Measurements from ENCODE around the gene F11. TPM values are rescaled to one million over a fixed set of nuclear protein-coding genes. Genes with fewer than 3 reads are reported as not detected.
"Not testable (repeated sequence)": the region's sequence is repeated elsewhere in the genome, so short reads cannot be mapped to it uniquely, and the experiment has no call there.

The F11 gene
- polyA plus RNA-seq, 3 donors = 15.0 TPM; not detected in 2

DNA sequence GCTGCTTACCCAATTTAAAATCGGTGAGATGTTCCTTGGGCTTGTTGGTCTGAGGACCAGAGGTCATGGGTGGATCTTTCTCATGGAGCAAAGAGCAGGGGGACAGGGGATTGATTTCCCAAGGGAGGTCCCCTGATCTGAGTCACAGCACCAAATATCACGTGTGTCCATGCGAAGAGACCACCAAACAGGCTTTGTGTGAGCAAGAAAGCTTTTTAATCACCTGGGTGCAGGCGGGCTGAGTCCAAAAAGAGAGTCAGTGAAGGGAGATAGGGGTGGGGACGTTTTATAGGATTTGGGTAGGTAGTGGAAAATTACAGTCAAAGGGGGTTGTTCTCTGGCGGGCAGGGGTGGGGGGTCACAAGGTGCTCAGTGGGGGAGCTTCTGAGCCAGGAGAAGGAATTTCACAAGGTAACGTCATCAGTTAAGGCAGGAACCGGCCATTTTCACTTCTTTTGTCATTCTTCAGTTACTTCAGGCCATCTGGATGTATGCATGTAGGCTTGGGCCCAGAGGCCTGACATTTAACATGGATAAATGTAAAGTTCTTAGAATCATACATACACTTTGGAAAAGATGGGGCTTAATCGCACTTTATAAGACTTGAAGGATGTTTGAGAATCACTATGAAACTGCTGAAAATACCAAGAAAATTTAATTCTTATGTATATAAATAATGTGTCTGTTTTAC, 18.8 kb upstream of the F11 start:
- 85 to 92% (median 92%) methylated on average over 9 of the region's 9 CpGs for WGBS, 3 donors
- H3K27ac ChIP-seq (ENCODE audit: low read depth, low read length) = not testable (repeated sequence)

DNA sequence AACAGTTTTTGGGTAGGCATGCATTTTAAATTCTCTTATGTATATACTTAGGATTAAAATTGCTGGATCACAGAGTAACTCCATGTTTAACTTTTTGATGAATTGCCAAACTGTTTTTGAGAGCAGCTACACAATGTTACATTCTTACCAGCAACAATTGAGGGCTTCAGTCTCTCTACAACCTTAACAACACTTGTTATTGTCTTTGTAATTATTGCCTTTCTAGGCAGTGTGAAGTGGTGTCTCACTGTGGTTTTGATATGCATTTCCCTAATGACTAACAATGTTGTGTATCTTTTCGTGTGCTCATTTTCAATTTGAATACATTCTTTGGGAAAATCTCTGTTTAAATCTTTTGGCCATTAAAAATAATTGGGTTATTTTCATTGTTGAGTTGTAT, 17.3 kb upstream of the F11 start:
- WGBS, 3 donors = 69 to 81% (median 75%) methylated on average over 1 of the region's 1 CpG
- no peak overlapping the region for H3K27ac ChIP-seq (ENCODE audit: low read depth, low read length)

DNA sequence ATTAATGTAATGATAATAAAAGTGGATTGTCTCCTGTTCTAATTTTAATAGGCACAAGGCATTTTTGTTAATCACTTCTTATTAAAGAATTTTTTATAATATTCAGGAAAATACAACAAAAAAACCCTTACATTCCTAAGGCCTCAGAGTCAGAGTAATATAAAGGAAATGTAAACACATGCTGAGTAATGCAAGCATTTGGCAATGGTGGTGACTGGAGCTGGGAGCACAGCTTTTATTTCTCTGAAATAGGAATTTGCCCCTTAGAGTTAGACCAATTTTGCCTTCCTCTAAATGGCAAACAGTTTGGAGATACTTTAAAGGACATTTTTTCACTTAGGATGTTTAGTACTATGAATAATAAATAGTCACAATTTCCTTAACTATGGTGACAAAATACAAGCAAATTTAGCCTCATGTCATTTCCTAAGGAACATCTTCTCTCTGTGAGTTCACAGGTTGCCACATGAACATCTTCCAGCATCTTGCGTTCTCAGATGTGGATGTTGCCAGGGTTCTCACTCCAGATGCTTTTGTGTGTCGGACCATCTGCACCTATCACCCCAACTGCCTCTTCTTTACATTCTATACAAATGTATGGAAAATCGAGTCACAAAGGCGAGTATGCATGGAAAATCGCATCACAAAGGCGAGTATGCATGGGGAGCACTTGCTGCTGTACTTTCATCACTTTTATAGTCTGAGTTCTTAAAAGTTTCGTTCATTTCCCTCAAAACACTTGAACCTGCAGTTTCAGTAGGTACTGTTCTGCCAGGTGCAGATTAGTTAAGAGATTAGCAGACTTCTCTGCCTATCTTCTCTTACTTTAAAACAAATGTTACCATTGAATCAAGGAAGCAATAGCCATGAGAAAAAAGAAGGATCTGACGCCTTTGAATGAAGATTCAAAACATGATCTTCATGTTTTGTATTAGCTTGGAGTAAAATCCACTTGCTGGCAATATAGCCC, 15.9 kb upstream of the F11 start:
- no peak overlapping the region for H3K27ac ChIP-seq (ENCODE audit: low read depth, low read length)
- 64 to 70% (median 66%) methylated on average over 8 of the region's 8 CpGs for WGBS, 3 donors

DNA sequence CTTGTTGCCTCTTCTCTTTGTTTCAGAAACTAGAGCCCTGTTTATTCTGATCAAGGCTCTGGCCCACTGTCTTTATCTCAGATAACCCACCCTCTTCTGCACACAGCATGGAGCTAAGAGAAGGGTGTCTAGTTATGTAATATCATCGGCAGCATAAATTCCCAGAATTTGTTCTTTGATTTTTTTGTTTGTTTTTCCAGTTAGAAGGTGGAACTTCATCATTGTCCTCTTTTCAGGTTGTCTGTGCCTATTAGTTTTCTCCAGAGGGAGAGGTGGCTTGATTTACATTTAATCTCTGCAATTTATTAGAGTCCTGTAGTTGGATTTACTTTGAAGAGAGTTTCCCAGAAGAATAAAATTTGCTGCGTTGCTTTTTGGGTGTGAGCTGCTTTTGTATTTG, 15.2 kb upstream of the F11 start:
- no peak overlapping the region for H3K27ac ChIP-seq (ENCODE audit: low read depth, low read length)
- WGBS, 3 donors = 22 to 71% (median 62%) methylated on average over 2 of the region's 2 CpGs

DNA sequence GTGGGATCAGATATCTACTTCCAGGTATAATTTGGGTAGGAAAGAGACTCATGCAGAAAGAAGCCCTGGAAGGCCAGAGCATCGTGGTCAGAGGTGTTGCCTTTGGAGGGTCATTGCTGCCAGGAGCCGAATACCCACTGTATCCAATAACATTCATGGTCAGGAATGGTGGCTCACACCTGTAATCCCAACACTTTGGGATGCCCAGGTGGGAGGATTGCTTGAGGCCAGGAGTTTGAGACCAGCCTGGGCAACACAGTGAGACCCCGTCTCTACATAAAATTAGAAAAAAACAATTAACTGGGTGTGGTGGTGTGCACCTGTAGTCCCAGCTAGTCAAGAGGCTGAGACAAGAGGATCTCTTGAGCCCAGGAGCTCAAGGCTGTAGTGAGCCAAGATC, 10.9 kb upstream of the F11 start:
- H3K27ac ChIP-seq (ENCODE audit: low read depth, low read length) = no peak overlapping the region
- 90 to 99% (median 95%) methylated on average over 3 of the region's 3 CpGs for WGBS, 3 donors

DNA sequence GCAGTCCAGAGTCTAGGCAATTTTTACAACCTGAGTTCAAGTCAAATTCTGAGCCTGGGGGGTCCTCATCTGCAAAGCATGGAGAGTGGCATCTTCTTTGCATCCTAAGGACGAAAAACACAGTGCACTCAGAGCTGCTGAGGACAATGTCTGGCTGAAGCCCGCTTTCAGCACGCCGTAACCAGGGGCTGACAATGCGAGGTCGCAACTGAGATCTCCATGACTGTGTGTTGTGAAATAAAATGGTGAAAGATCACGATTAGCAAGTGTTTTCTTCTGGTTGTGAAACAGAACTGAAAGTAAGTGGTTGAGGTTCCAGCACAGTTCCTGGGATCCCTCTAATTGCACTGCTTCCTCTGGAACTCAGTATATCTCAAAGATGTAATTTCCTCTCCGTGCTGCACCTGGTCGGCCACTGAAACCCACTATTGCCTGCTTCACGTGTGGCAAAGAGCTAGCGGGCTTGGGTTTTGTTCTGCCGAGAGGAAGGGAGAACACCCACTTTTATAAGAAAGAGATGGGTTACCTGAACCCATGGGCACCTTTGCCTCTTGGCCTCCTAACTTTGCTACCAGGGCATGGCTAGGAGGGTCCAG, 7.7 kb upstream of the F11 start:
- no peak overlapping the region for H3K27ac ChIP-seq (ENCODE audit: low read depth, low read length)
- WGBS, 3 donors = 76 to 92% (median 80%) methylated on average over 12 of the region's 12 CpGs

DNA sequence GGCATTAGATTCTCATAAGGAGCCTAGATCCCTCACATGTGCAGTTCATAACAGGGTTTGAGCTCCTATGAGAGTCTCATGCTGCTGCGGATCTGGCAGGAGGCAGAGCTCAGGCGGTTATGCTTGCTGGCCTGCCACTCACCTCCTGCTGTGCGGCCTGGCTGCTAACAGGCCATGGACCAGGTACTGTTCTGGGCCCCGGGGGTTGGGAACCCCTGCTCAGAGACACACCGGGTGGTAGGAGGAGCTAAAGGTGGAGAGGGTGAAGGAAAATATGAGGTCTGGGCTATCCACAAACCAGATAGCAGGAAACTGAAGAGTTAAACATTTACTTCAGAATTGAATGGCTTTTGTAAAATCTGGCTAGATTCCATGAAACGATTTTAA, 5.9 kb upstream of the F11 start:
- WGBS, 3 donors = 40 to 78% (median 76%) methylated on average over 6 of the region's 6 CpGs
- no peak overlapping the region for H3K27ac ChIP-seq (ENCODE audit: low read depth, low read length)

DNA sequence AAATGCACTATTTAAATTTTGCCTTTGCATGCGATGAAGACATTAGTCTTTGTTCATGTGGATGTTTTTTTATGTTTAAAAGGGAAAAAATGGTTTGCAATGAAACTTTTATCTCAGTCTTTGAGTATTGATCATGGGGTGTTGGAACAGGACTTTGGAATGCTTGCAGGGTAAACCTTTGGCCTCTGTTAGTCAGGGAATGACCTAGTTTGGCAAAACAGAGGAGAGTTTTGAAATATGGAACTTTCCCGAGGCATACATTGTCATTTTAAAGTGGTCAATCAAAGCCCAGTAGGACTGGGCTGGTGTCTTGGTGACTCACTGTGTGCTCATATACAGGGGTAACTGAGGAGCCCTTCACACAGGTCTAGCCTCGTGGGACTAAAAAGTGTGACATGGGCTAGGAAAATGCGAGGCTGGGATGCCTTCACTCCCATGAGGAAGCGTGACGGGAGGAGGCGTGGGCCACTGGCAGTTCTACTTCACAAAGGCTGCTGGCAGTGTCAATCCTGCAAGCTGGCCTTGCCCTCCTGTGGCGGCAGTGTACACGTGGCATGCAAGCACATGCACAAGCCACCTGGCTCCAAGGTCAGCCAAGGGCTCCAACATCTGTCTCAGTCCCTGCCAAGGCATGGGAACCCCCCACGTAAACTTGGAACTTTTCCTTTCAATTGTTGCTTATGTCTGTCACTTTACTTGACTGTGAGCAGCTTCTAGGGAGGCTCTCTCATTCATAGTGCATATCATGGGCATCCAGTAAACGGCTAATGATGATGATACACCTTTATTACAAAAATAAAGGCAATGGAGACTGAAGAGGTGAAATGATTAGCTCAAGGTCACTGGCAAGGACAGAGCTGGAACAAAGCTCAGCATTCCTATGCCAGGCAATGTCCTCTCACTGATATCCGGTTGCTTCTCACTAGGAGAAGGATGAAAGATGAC, 5.2 kb upstream of the F11 start:
- WGBS, 3 donors = 22 to 69% (median 69%) methylated on average over 12 of the region's 12 CpGs
- H3K27ac ChIP-seq (ENCODE audit: low read depth, low read length) = no peak overlapping the region

- no peak overlapping the region for H3K27ac ChIP-seq (ENCODE audit: low read depth, low read length)
- WGBS, 3 donors = 89 to 93% (median 89%) methylated on average over 7 of the region's 7 CpGs
Observed at GRCh38 chr4:186264660-186265059, 1.3 kb upstream of the F11 start.

DNA sequence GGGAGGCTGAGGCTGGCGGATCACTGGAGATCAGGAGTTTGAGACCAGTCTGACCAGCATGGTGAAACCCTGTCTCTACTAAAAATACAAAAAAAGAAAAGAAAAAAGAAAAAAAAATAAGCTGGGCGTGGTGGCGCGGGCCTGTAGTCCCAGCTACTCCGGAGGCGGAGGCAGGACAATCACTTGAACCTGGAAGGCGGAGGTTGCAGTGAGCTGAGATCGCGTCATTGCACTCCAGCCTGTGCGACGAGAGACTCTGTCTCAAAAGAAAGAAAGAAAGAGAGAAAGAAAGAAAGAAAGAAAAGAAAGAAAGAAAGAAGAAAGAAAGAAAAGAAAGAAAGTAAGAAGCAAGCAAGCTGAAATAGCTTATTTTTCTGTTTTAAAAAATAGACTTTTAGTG, 739 bp upstream of the F11 start:
- H3K27ac ChIP-seq (ENCODE audit: low read depth, low read length) = not testable (repeated sequence)
- WGBS, 3 donors = 94 to 98% (median 95%) methylated on average over 11 of the region's 11 CpGs

DNA sequence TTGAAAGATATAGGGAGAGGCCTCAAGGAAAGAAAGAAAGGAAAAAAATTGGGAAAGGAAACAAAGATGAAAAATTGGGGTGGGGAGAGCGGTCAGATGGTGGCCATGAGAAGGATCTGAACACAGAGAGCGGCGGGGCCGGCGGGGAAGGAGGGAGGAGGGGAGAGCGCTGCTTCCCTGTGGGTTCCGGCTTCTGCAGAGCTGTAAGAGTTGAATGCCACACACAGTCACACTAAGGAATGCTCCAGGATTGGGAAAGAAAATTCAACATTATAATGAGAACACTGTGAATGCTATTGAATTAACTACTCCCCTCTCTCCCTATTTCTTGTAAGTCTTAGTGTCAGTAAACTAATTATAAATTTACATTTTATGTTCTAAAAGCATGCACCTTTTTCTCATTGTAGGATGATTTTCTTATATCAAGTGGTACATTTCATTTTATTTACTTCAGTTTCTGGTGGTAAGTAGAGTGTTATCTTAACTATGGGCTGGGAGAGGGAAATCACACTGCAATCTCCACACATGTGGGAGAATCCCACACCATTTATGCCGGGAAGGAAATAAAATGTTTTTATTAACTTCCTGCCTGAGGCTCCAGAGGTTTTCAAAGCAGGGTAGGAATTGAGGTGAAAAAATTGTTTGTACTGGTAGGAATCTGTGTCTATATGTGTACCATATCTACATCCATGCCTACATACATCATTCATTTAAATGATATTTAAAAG, 904 bp downstream of the F11 start:
- 0 to 24% (median 18%) methylated on average over 8 of the region's 8 CpGs for WGBS, 3 donors
- H3K27ac ChIP-seq (ENCODE audit: low read depth, low read length) = no peak overlapping the region

GRCh38 chr4:186271081-186271678, 5.2 kb downstream of the F11 start:
- 82 to 94% (median 84%) methylated on average over 9 of the region's 9 CpGs for WGBS, 3 donors
- H3K27ac ChIP-seq (ENCODE audit: low read depth, low read length) = no peak overlapping the region

DNA sequence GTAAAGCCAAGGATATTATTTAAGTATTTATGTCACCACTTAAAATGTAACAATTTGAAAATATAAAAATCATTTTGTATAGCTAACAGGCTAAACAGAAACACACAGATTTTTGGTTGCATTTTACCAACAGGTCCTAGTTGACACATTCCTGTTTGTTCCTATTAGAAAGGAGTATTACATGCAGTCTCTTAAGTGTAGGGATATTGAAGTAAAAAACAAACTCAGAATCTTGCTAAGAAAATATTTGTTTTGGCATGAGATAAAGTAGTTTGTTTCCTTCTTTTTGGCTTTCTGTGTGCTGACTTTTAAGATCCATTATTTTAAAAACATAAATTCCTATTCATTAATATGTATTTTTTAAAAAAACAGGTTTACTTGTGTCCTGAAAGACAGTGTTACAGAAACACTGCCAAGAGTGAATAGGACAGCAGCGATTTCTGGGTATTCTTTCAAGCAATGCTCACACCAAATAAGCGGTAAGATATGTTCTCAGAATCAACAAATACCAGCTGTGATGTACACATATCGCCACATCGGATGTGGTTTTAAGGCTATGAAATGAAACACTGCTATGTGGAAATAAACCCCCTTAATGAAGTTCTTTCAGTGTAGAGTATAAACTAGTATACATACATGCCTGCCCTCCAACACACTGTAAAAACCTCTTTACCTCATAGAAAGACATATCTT, 6.9 kb downstream of the F11 start:
- WGBS, 3 donors = 43 to 92% (median 76%) methylated on average over 4 of the region's 4 CpGs
- H3K27ac ChIP-seq (ENCODE audit: low read depth, low read length) = no peak overlapping the region

DNA sequence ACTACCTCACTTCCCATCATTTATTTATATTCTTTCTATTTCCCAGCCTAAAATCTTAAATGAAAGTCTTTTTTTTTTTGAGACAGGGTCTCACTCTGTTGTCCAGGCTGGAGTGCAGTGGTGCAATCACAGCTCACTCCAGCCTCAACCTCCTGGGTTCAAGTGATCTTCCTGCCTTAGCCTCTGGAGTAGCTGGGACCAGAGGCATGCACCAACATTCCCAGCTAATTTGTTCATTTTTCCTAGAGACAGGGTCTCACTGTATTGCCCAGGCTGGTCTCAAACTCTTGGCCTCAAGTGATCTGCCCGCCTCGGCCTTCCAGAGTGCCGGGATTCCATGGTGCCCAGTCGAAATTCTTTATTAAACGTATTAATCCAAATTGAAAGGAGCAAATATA, 7.4 kb downstream of the F11 start:
- WGBS, 3 donors = 93 to 94% (median 93%) methylated on average over 5 of the region's 5 CpGs
- H3K27ac ChIP-seq (ENCODE audit: low read depth, low read length) = not testable (repeated sequence)

DNA sequence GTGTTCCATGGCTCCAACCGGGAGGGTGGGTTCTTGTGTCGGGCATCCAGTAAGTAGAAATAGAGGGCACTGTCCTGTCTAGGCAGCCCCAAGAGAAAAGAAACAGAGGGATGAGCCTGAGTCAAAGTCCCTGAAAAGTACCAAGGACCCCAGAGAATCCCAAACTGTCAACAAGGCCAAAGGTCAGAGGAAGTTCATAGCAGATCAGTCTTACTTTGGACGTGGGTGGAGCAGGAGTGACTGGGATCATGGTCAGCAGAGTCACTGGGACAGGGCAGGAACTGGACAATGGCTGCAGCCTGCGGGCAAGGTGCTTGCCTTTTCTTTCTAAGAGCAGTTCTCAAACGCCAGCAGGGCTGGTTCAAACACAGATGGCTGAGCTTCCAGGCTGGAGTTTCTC, 17.3 kb downstream of the F11 start:
- 75 to 85% (median 82%) methylated on average over 5 of the region's 5 CpGs for WGBS, 3 donors

GRCh38 chr4:186285147-186285546, 19.2 kb downstream of the F11 start:
- H3K27ac ChIP-seq (ENCODE audit: low read depth, low read length) = no peak overlapping the region
- 89 to 94% (median 91%) methylated on average over 12 of the region's 12 CpGs for WGBS, 3 donors

More for the DNA sequence above, 17.3 kb downstream of the F11 start:
- H3K27ac ChIP-seq (ENCODE audit: low read depth, low read length) = no peak overlapping the region

GRCh38 chr4:186286581-186286980, 20.6 kb downstream of the F11 start:
- H3K27ac ChIP-seq (ENCODE audit: low read depth, low read length) = no peak overlapping the region
- WGBS, 3 donors = 92 to 95% (median 93%) methylated on average over 3 of the region's 3 CpGs

Data from adipose tissue (tissue), 3 donors.